Activated CD8-positive, alpha-beta memory T cell treated with anti-CD3 and anti-CD28 coated beads, Interleukin-2, amount 10 ng/mL, durations not matched to agents 7 days and 5 days (primary cell): ENCODE measurements around the gene TPM1. TPM values are rescaled to one million over a fixed set of nuclear protein-coding genes. Genes with fewer than 3 reads are reported as not detected.
A peak's percentile ranks its signal among the peaks of the same experiment; 100 is the strongest.

Experiments used
- ATAC-seq: fragments of 150-1000 bp; cut with Tn5 transposase; one replicate; pipeline ENCODE4 v1.10.0; 2021; ENCODE audit warnings: moderate library complexity
- CTCF ChIA-PET: fragments of 350-600 bp; sonication (Branson Sonifier 250); formaldehyde crosslinking; loops from one replicate; lab custom pipeline; 2021; ENCODE audit warnings: antibody characterized with exemption; lab: Charles Lee
- DNase-seq: peaks from one replicate; pipeline ENCODE4 v3.0.0-alpha.2; 2020
- H3K27ac Mint-ChIP-seq: one replicate; pipeline ENCODE4 v1.8.0; 2021; ENCODE audit warnings: mild to moderate bottlenecking, mixed read lengths
- H3K27me3 Mint-ChIP-seq: one replicate; pipeline ENCODE4 v1.8.0; 2021; ENCODE audit warnings: mixed read lengths
- H3K36me3 Mint-ChIP-seq: one replicate; pipeline ENCODE4 v1.8.0; 2021; ENCODE audit warnings: mild to moderate bottlenecking, mixed read lengths
- H3K4me1 Mint-ChIP-seq: one replicate; pipeline ENCODE4 v1.8.0; 2021; ENCODE audit warnings: mixed read lengths
- H3K4me3 Mint-ChIP-seq: one replicate; pipeline ENCODE4 v1.8.0; 2021; ENCODE audit warnings: mild to moderate bottlenecking, moderate library complexity, mixed read lengths
- H3K9me3 Mint-ChIP-seq: one replicate; pipeline ENCODE4 v1.8.0; 2022; ENCODE audit warnings: low read depth, mixed read lengths
- total RNA-seq, 2 experiments: library from RNA; stranded (reverse); gene quantifications; one replicate each; pipeline ENCODE4 v1.2.3, GENCODE V29; 2021

The TPM1 gene
- total RNA-seq, 2 experiments from 2014 or later, result 4.1 to 5.5 TPM

- Mint-ChIP-seq H3K9me3 (no peaks in the 10 kb centered on the region), H3K36me3 (no peaks in the 10 kb centered on the region), H3K4me1 (peaks cover 5% of the 10 kb centered on the region), H3K4me3 (no peak overlapping the region), H3K27me3 (no peaks in the 10 kb centered on the region), H3K27ac (no peak overlapping the region)
- no peak for ATAC-seq
- no peak for DNase-seq
- CTCF ChIA-PET, result interaction anchor here (1.0 kb wide), 1 partner anchor 21 kb away, joined by 4 read pairs; no protein-coding TSS in a partner anchor
Observed at GRCh38 chr15:63069616-63070090, 27.1 kb downstream of the TPM1 start.

GRCh38 chr15:63070681-63071129, 28.2 kb downstream of the TPM1 start:
- CTCF ChIA-PET, result no interaction called here
- Mint-ChIP-seq H3K4me1 (peaks cover 11% of the 10 kb centered on the region), H3K27me3 (no peaks in the 10 kb centered on the region), H3K36me3 (no peaks in the 10 kb centered on the region), H3K4me3 (no peak overlapping the region), H3K9me3 (no peaks in the 10 kb centered on the region), H3K27ac (no peak overlapping the region)
- ATAC-seq (no peak), DNase-seq (no peak)

GRCh38 chr15:63071288-63071909, 28.9 kb downstream of the TPM1 start:
- CTCF ChIA-PET, result interaction anchor here (1.7 kb wide), 1 partner anchor 24 kb away, joined by 7 read pairs; no protein-coding TSS in a partner anchor
- H3K36me3 Mint-ChIP-seq, result no peaks in the 10 kb centered on the region
- no peaks in the 10 kb centered on the region for H3K9me3 Mint-ChIP-seq
- no peak overlapping the region for H3K4me3 Mint-ChIP-seq
- no peak for DNase-seq
- H3K27me3 Mint-ChIP-seq, result no peaks in the 10 kb centered on the region
- H3K4me1 Mint-ChIP-seq, result peaks cover 18% of the 10 kb centered on the region
- no peak for ATAC-seq
- no peak overlapping the region for H3K27ac Mint-ChIP-seq

GRCh38 chr15:63072023-63072650, 29.6 kb downstream of the TPM1 start:
- Mint-ChIP-seq H3K27ac (no peak overlapping the region), H3K27me3 (no peaks in the 10 kb centered on the region), H3K4me1 (peaks cover 21% of the 10 kb centered on the region), H3K36me3 (no peaks in the 10 kb centered on the region), H3K4me3 (no peak overlapping the region), H3K9me3 (no peaks in the 10 kb centered on the region)
- DNase-seq, result no peak
- ATAC-seq, result no peak
- CTCF ChIA-PET, result interaction anchor here (1.7 kb wide), 1 partner anchor 25 kb away, joined by 7 read pairs; no protein-coding TSS in a partner anchor

GRCh38 chr15:63072809-63073277, 30.3 kb downstream of the TPM1 start:
- H3K9me3 Mint-ChIP-seq, result no peaks in the 10 kb centered on the region
- H3K4me3 Mint-ChIP-seq, result no peak overlapping the region
- DNase-seq (no peak), ATAC-seq (no peak)
- H3K4me1 Mint-ChIP-seq, result peaks cover 21% of the 10 kb centered on the region
- H3K27ac Mint-ChIP-seq, result no peak overlapping the region
- H3K36me3 Mint-ChIP-seq, result no peaks in the 10 kb centered on the region
- peaks cover 2% of the 10 kb centered on the region for H3K27me3 Mint-ChIP-seq
- CTCF ChIA-PET, result interaction anchor here (1.7 to 1.9 kb wide), 2 partner anchors 25 to 26 kb away, joined by 7 read pairs; no protein-coding TSS in a partner anchor

- no peak for DNase-seq
- H3K9me3 Mint-ChIP-seq, result no peaks in the 10 kb centered on the region
- H3K4me1 Mint-ChIP-seq, result peaks cover 21% of the 10 kb centered on the region
- peaks cover 5% of the 10 kb centered on the region for H3K27me3 Mint-ChIP-seq
- H3K27ac Mint-ChIP-seq, result no peak overlapping the region
- CTCF ChIA-PET, result interaction anchor here (1.9 kb wide), 1 partner anchor 26 kb away, joined by 7 read pairs; no protein-coding TSS in a partner anchor
- no peak overlapping the region for H3K4me3 Mint-ChIP-seq
- ATAC-seq, result no peak
- H3K36me3 Mint-ChIP-seq, result no peaks in the 10 kb centered on the region
Observed at GRCh38 chr15:63073497-63074172, 31.1 kb downstream of the TPM1 start.

- no peaks in the 10 kb centered on the region for H3K9me3 Mint-ChIP-seq
- ATAC-seq (no peak), DNase-seq (no peak)
- no peak overlapping the region for H3K4me3 Mint-ChIP-seq
- H3K27me3 Mint-ChIP-seq, result peaks cover 5% of the 10 kb centered on the region
- H3K36me3 Mint-ChIP-seq, result no peaks in the 10 kb centered on the region
- H3K27ac Mint-ChIP-seq, result no peak overlapping the region
- CTCF ChIA-PET, result interaction anchor here (1.2 to 1.3 kb wide), 2 partner anchors 19 to 27 kb away, joined by 3 to 7 read pairs; no protein-coding TSS in a partner anchor
- H3K4me1 Mint-ChIP-seq, result peaks cover 21% of the 10 kb centered on the region
Observed at GRCh38 chr15:63075015-63075983, 32.8 kb downstream of the TPM1 start.

GRCh38 chr15:63075984-63076713, 33.6 kb downstream of the TPM1 start:
- DNase-seq (no peak), ATAC-seq (no peak)
- CTCF ChIA-PET, result interaction anchor here (1.2 to 1.3 kb wide), 2 partner anchors 18 to 28 kb away, joined by 3 to 7 read pairs; no protein-coding TSS in a partner anchor
- Mint-ChIP-seq H3K4me3 (no peak overlapping the region), H3K9me3 (no peaks in the 10 kb centered on the region), H3K27ac (peak overlapping the region; percentile 31), H3K4me1 (peaks cover 17% of the 10 kb centered on the region), H3K36me3 (no peaks in the 10 kb centered on the region), H3K27me3 (peaks cover 5% of the 10 kb centered on the region)

- H3K9me3 Mint-ChIP-seq, result no peaks in the 10 kb centered on the region
- ATAC-seq (no peak), DNase-seq (no peak)
- no peak overlapping the region for H3K4me3 Mint-ChIP-seq
- H3K27ac Mint-ChIP-seq, result no peak overlapping the region
- CTCF ChIA-PET, result interaction anchor here (1.3 to 2.0 kb wide), 2 partner anchors 18 to 29 kb away, joined by 7 read pairs; no protein-coding TSS in a partner anchor
- H3K36me3 Mint-ChIP-seq, result no peaks in the 10 kb centered on the region
- H3K27me3 Mint-ChIP-seq, result peaks cover 5% of the 10 kb centered on the region
- peaks cover 16% of the 10 kb centered on the region for H3K4me1 Mint-ChIP-seq
Observed at GRCh38 chr15:63076714-63077046, 34.1 kb downstream of the TPM1 start.

- no peak overlapping the region for H3K4me3 Mint-ChIP-seq
Observed at GRCh38 chr15:63077952-63078351, 35.4 kb downstream of the TPM1 start.

GRCh38 chr15:63079947-63080626, 37.5 kb downstream of the TPM1 start:
- ATAC-seq (no peak), DNase-seq (no peak)
- peaks cover 16% of the 10 kb centered on the region for H3K4me1 Mint-ChIP-seq
- CTCF ChIA-PET, result interaction anchor here (0.7 to 1.9 kb wide), 3 partner anchors 9 to 16 kb away, joined by 3 to 6 read pairs (median 4); no protein-coding TSS in a partner anchor
- no peak overlapping the region for H3K27ac Mint-ChIP-seq
- H3K9me3 Mint-ChIP-seq, result no peaks in the 10 kb centered on the region
- H3K27me3 Mint-ChIP-seq, result peaks cover 5% of the 10 kb centered on the region
- no peak overlapping the region for H3K4me3 Mint-ChIP-seq
- no peaks in the 10 kb centered on the region for H3K36me3 Mint-ChIP-seq

More at GRCh38 chr15:63077952-63078351, 35.4 kb downstream of the TPM1 start:
- H3K4me1 Mint-ChIP-seq, result peaks cover 16% of the 10 kb centered on the region
- no peak overlapping the region for H3K27ac Mint-ChIP-seq
- CTCF ChIA-PET, result interaction anchor here (1.3 to 2.0 kb wide), 2 partner anchors 16 to 30 kb away, joined by 7 read pairs; no protein-coding TSS in a partner anchor
- no peaks in the 10 kb centered on the region for H3K9me3 Mint-ChIP-seq
- DNase-seq (no peak), ATAC-seq (no peak)
- H3K36me3 Mint-ChIP-seq, result no peaks in the 10 kb centered on the region
- peaks cover 5% of the 10 kb centered on the region for H3K27me3 Mint-ChIP-seq
